ENCODE measurements around the gene PPP1R15A.

The PPP1R15A gene
- long read RNA-seq, transcript PPP1R15A-201 (3 exons, 2,378 nt): major isoform, 157 of 182 reads
- long read RNA-seq, partial matches to known transcripts: 17 of 182 reads
- long read RNA-seq, other reads (novel, unspliced or antisense): 7 of 182 reads

DNA sequence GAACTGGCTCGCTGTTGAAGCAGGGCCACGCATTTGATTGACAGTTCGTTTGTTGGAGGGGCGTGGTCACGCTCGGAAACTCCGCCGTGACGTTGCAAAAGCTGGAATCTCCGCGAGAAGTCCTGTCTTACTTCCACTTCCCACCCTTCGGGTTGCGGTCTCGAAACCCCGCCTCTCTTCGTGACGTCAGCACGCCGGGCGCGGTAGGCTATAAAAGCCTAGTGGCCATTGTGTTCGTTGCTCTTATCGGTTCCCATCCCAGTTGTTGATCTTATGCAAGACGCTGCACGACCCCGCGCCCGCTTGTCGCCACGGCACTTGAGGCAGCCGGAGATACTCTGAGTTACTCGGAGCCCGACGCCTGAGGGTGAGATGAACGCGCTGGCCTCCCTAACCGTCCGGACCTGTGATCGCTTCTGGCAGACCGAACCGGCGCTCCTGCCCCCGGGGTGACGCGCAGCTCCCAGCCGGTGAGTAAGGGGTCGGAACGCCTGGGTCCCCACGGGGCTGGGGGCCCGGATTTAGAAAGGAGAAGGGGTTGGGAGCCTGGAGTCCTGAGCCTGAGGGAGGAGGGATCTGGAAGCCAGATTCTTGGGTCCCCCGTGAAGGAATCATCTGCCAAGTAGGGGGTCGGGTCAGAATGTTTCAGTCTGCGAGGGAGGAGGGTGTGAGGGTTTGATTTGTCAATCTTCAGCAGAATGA lies at the start of gene PPP1R15A:
Gene PPP1R15A, plus strand, starts transcription at position 240 of the 702 bp plus-strand sequence. CDS start 813 bp downstream, outside the sequence.
- peak within 1 kb of the TSS; percentile 98 for H3K27ac ChIP-seq (replicated peaks)
- no peaks in the 10 kb centered on the region for H3K27me3 ChIP-seq (ENCODE audit: insufficient read depth, poor library complexity, severe bottlenecking)
- DNase-seq (ENCODE audit: low read depth in 1 of 2, low spot score in 1 of 2): peak; percentile 98
- peak; percentile 78 for TF ChIP-seq SPI1 (IDR thresholded peaks at IDR 0.05; ENCODE audit: borderline replicate concordance, low read depth)
- peak; percentile 99 for TF ChIP-seq POLR2AphosphoS5 (IDR thresholded peaks at IDR 0.05; ENCODE audit: low read depth)
- TF ChIP-seq CTCF (IDR thresholded peaks at IDR 0.05; ENCODE audit: insufficient read depth, low read length): no peak
- peak; percentile 58 for TF ChIP-seq REST (IDR thresholded peaks at IDR 0.05; ENCODE audit: insufficient replicate concordance, low read depth)
- H3K4me3 ChIP-seq (replicated peaks; ENCODE audit: insufficient read depth, low read length): peak within 1 kb of the TSS; percentile 84

GRCh38 chr19:48822514-48822913 lies 49.7 kb upstream of the PPP1R15A start:
- H3K27ac ChIP-seq (replicated peaks): no peak overlapping the region
- H3K4me3 ChIP-seq (replicated peaks; ENCODE audit: insufficient read depth, low read length): no peak overlapping the region
- H3K27me3 ChIP-seq (ENCODE audit: insufficient read depth, poor library complexity, severe bottlenecking): no peaks in the 10 kb centered on the region
- DNase-seq (ENCODE audit: low read depth in 1 of 2, low spot score in 1 of 2): no peak
- TF ChIP-seq GABPA (IDR thresholded peaks at IDR 0.05; ENCODE audit: low read depth) (no peak), REST (IDR thresholded peaks at IDR 0.05; ENCODE audit: insufficient replicate concordance, low read depth) (no peak), CTCF (IDR thresholded peaks at IDR 0.05; ENCODE audit: insufficient read depth, low read length) (no peak), POLR2AphosphoS5 (IDR thresholded peaks at IDR 0.05; ENCODE audit: low read depth) (no peak), SPI1 (IDR thresholded peaks at IDR 0.05; ENCODE audit: borderline replicate concordance, low read depth) (no peak)

GRCh38 chr19:48826606-48827020 lies 45.6 kb upstream of the PPP1R15A start:
- DNase-seq (ENCODE audit: low read depth in 1 of 2, low spot score in 1 of 2): no peak
- Histone ChIP-seq H3K27ac (replicated peaks) (no peak overlapping the region), H3K27me3 (ENCODE audit: insufficient read depth, poor library complexity, severe bottlenecking) (no peaks in the 10 kb centered on the region), H3K4me3 (replicated peaks; ENCODE audit: insufficient read depth, low read length) (no peak overlapping the region)
- TF ChIP-seq CTCF (IDR thresholded peaks at IDR 0.05; ENCODE audit: insufficient read depth, low read length) (no peak), POLR2AphosphoS5 (IDR thresholded peaks at IDR 0.05; ENCODE audit: low read depth) (no peak), SPI1 (IDR thresholded peaks at IDR 0.05; ENCODE audit: borderline replicate concordance, low read depth) (no peak), REST (IDR thresholded peaks at IDR 0.05; ENCODE audit: insufficient replicate concordance, low read depth) (no peak), GABPA (IDR thresholded peaks at IDR 0.05; ENCODE audit: low read depth) (no peak)
